ENCODE data around the gene DAPP1. TPM values are rescaled to one million over a fixed set of nuclear protein-coding genes. Genes with fewer than 3 reads are reported as not detected.

DAPP1 gene
- total and polyA plus RNA-seq, 2 of the 8 experiments (the other 6 are each of a cell fraction or from before 2014, with no cell fraction given): not detected

DNA sequence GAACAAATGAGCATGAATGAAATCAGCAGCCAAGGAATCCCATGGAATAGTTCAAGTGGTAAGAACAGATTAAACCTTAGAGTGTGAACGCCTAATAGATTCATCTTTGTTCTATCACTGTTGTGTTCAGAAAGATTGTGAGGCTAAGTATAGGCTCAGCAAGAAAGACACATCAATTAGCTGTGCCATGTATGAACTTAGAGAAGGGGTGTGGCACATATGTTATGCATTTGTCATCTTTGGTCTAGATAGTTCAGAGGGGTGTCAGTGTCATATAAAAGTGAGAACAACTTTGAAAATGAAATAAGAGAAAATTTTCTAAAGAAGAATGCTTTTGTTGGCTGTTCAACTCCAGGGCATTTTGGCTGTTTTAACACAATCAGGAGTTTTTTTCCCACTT is 9.4 kb downstream of the DAPP1 start (continued):
- TF ChIP-seq RAD21 (IDR thresholded peaks at IDR 0.05 in 1 of 2, conservative IDR thresholded peaks at IDR 0.05 in 1 of 2; ENCODE audit: low read depth in 2 of 2, low read length in 2 of 2): no peak
- no peak for TF ChIP-seq RFX5 (IDR thresholded peaks at IDR 0.05; ENCODE audit: borderline replicate concordance, low read depth, low read length)
- no peak for TF ChIP-seq E2F6 (IDR thresholded peaks at IDR 0.05)
- no peak for TF ChIP-seq HDAC6 (IDR thresholded peaks at IDR 0.05; ENCODE audit: low read depth, low read length)
- TF ChIP-seq EGR1 (IDR thresholded peaks at IDR 0.05; ENCODE audit: borderline replicate concordance, low read depth, low read length): no peak

All from H1 (cell line).